Lower leg skin (tissue), 4 donors: ENCODE data around the gene SUFU. TPM values are rescaled to one million over a fixed set of nuclear protein-coding genes. Genes with fewer than 3 reads are reported as not detected.

Source experiments
- DNase-seq, 2 donors: peaks; one replicate each; pipeline ENCODE4 v3.0.0-alpha.2; 2019; ENCODE audit warnings: low spot score in 2 of 2
- H3K4me3 ChIP-seq: fragments of 200-600 bp; sonication (generic); 2 replicates; pipeline ENCODE4 v1.5.1; 2017; ENCODE audit warnings: mild to moderate bottlenecking, low read depth; ENCODE audit not compliant: poor library complexity, severe bottlenecking
- POLR2A ChIP-seq, 2 donors: fragments of 450-650 bp; IDR thresholded peaks; one replicate each; pipeline ENCODE4 v1.6.1; 2016 to 2017; ENCODE audit warnings: antibody characterized with exemption in 2 of 2, mild to moderate bottlenecking in 1 of 2, moderate library complexity in 1 of 2
- whole genome bisulfite sequencing, 2 donors: methylation state at CpG; one replicate each; pipeline ENCODE4 v1.1.5; 2018; 5-methylcytosine and 5-hydroxymethylcytosine counted together
- intact Hi-C: fragments of 100-400 bp; cut with DNase I; formaldehyde crosslinking; loops from one replicate; pipeline ENCODE4 v1.15.0; 2023; ENCODE audit warnings: low total_unique reads
- total RNA-seq, 4 donors: library from RNA; depleted of rRNA; stranded (reverse); fragments of >200 nt; gene quantifications; one replicate each; pipeline ENCODE4 v1.1.0, GENCODE V29; 2016
- TF ChIP-seq, protein P1 (sequence below), 3 donors: fragments of 450-650 bp; IDR thresholded peaks; one replicate each; pipeline ENCODE4 v1.5.1; 2016; ENCODE audit warnings: antibody characterized with exemption in 3 of 3, mild to moderate bottlenecking in 3 of 3, moderate library complexity in 2 of 3

SUFU gene
- total RNA-seq, 4 donors from 2014 or later, result 15.8 to 19.8 (median 18.0) TPM

DNA sequence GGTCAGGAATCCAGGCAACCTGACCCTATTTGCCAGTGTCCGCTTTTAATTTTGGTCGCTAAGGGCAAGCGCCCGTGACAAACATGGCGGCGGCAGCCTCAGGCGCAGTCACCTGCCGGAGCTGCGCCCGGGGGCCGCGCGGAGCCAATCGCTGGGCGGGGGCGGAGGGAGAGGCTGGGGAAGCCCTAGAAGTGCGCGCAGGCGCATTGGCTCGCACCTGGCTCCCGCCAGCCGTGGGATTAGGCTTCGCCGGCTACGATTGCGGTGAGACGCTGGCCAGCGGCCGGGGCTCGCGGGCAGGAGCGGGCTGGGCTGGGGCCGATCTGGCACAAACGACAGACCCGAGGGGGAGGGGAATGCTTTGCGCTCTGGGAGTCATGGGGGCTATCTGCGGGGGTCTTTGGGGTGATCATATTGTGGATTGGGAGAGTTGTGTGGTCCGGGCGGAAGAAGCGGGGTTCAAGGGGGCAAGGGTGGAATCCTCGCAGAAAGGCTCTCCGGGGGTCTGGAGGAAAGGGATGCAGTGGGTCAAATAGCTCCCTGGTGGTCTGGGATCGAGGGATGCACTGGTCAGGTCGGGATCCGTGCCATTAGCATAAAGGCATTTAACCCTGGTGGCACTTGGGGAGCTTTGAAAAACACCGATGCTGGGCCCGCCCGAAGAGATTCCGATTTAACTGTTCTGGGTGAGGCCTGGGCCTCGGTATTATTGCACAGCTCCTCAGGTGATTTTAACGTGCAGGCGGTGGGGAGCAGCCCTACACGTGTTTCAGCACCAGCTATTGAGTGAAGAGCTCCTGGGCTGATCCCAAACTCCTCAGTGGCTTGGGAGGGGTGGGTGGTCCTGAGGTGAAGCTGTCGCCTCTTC lies 42.4 kb upstream of the SUFU start:
- peak overlapping the region; percentile 26 for H3K4me3 ChIP-seq
- WGBS, 2 donors, result 4 to 5% methylated on average over 40 to 53 of the region's 54 CpGs
- intact Hi-C loops, result no loop called here
- peak; percentile 86 to 97 for DNase-seq
- TF ChIP-seq POLR2A (IDR thresholded peaks at IDR 0.05), result no peak
- TF ChIP-seq, protein P1, sequence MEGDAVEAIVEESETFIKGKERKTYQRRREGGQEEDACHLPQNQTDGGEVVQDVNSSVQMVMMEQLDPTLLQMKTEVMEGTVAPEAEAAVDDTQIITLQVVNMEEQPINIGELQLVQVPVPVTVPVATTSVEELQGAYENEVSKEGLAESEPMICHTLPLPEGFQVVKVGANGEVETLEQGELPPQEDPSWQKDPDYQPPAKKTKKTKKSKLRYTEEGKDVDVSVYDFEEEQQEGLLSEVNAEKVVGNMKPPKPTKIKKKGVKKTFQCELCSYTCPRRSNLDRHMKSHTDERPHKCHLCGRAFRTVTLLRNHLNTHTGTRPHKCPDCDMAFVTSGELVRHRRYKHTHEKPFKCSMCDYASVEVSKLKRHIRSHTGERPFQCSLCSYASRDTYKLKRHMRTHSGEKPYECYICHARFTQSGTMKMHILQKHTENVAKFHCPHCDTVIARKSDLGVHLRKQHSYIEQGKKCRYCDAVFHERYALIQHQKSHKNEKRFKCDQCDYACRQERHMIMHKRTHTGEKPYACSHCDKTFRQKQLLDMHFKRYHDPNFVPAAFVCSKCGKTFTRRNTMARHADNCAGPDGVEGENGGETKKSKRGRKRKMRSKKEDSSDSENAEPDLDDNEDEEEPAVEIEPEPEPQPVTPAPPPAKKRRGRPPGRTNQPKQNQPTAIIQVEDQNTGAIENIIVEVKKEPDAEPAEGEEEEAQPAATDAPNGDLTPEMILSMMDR (IDR thresholded peaks at IDR 0.05), result no peak

DNA sequence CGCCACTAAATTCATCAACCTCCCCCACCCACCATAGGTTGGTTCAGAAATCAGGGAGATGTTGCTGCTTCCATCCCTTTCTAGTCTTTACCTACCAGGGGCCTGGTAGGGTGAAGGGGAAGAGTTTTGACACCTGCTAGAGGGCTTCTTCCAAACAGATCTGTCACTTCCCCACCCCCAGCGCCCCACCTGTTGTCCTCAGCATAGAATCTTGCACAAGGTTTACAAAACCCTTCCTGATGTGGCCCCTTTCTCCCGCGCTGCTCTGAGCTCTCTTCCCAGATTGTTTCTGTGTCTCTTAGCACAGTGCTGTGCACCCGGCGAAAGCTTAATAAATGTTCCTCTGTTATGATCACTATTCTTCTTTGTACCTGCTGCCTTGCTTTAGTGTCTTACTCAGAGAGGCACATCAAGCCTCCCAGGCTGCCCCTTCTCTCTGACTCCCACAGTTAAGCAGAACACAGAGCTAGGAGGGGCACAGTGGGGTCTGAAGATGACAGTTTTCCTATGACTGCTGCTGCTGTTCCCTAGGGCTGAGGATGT lies 41.2 kb upstream of the SUFU start:
- no peak for DNase-seq
- intact Hi-C loops, result no loop called here
- WGBS, 2 donors, result 62 to 78% methylated on average over 6 of the region's 6 CpGs
- TF ChIP-seq, protein P1 (IDR thresholded peaks at IDR 0.05), result no peak
- no peak for TF ChIP-seq POLR2A (IDR thresholded peaks at IDR 0.05)
- H3K4me3 ChIP-seq, result no peak overlapping the region

DNA sequence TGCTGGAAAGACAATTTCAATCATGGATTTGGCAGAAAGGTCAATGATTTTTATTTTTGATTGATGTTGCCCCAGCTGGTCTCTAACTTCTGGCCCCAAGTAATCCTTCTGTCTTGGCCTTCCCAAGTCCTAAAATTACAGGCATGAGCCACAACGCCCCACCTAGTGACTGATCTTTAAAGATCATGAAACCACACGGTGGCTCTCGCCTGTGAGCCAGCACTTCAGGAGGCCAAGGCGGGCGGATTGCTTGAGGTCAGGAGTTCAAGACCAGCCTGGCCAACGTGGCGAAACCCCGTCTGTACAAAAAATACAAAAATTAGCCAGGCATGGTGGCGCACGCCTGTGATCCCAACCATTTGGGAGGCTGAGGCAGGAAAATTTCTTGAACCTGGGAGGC lies 39.8 kb upstream of the SUFU start:
- DNase-seq, result no peak
- intact Hi-C loops, result no loop called here
- no peak overlapping the region for H3K4me3 ChIP-seq
- TF ChIP-seq, protein P1 (IDR thresholded peaks at IDR 0.05), result no peak
- TF ChIP-seq POLR2A (IDR thresholded peaks at IDR 0.05), result no peak
- 80 to 90% methylated on average over 10 of the region's 10 CpGs for WGBS, 2 donors

DNA sequence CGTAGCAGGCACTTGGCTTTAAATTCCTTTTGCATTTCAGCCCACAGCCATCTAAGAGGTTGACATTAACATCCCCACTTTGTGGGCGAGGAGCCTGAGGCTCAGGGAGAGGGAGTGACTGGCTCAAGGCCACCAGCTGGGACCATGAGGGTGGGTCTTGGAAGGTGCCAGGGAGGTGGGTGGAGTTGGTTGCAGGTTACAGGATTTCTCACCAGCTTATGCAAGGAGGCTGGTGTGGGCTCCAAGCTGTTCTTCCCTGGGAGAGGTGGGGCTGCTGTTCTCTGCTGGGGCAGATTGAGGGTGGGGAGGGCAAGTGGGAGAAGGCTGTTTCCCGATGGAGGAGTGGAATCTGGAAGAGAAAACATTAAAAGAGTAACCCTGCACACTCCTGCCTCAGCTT lies 38.3 kb upstream of the SUFU start:
- TF ChIP-seq, protein P1 (IDR thresholded peaks at IDR 0.05), result no peak
- TF ChIP-seq POLR2A (IDR thresholded peaks at IDR 0.05), result no peak
- no peak overlapping the region for H3K4me3 ChIP-seq
- 56 to 64% methylated on average over 3 of the region's 3 CpGs for WGBS, 2 donors
- intact Hi-C loops, result no loop called here
- no peak for DNase-seq

DNA sequence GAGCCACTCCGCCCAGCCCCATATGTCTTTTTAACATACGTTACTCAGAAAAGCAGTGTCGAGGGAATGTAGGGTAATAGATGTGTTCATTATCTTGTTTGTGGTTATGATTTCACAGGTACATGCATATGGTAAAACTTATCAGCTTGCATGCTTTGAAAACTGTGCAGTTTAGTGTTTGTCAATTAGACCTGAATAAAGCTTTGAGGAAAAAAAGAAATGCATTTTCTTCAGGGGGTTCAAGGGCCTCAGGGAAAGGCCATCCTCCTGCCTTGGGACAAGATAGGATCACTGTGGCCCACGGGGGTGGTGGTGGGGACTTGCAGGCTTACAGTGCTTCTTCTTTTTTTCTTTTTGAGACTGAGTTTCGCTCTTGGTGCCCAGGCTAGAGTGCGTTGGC lies 36.5 kb upstream of the SUFU start:
- no peak for DNase-seq
- TF ChIP-seq, protein P1 (IDR thresholded peaks at IDR 0.05), result no peak
- no peak for TF ChIP-seq POLR2A (IDR thresholded peaks at IDR 0.05)
- H3K4me3 ChIP-seq, result no peak overlapping the region
- intact Hi-C loops, result no loop called here
- 71 to 95% methylated on average over 6 of the region's 6 CpGs for WGBS, 2 donors
